ENCODE results near the gene UMAD1. TPM values are rescaled to one million over a fixed set of nuclear protein-coding genes. Genes with fewer than 3 reads are reported as not detected.

Gene UMAD1
- total and polyA plus RNA-seq, 2 of the 4 experiments (the other 2 are of a cell fraction): 5.2 to 8.4 TPM

- intact Hi-C loops (cut with micrococcal nuclease): no loop called here
- no peak within 1 kb of the TSS for H3K4me3 ChIP-seq (ENCODE audit: insufficient read depth, low read depth, low read length)
- H2AK5ac ChIP-seq (ENCODE audit: low read depth, low read length): no peak within 1 kb of the TSS
- no peak within 1 kb of the TSS for H3K27ac ChIP-seq (ENCODE audit: insufficient read depth, low read length)
- H4K5ac ChIP-seq (ENCODE audit: low read depth, low read length): no peak within 1 kb of the TSS
- no peaks in the 10 kb centered on the region for H3K79me1 ChIP-seq (ENCODE audit: low read depth in 1 of 2, low read length in 2 of 2)
- ChIA-PET POLR2A (ENCODE audit: unreplicated experiment) (no interaction called here), CTCF (no interaction called here)
- H2BK20ac ChIP-seq (ENCODE audit: low read depth, low read length): no peak within 1 kb of the TSS
- no peak within 1 kb of the TSS for H3K9ac ChIP-seq (ENCODE audit: low read depth, low read length)
- H2BK15ac ChIP-seq (ENCODE audit: low read depth, low read length): no peak within 1 kb of the TSS
- H4K8ac ChIP-seq (ENCODE audit: low read depth in 2 of 2, low read length in 2 of 2): no peak within 1 kb of the TSS
- TF ChIP-seq MXI1 (IDR thresholded peaks at IDR 0.05; ENCODE audit: borderline replicate concordance, low read depth, low read length) (no peak), CEBPB (IDR thresholded peaks at IDR 0.05; ENCODE audit: low read depth, low read length) (no peak), BHLHE40 (IDR thresholded peaks at IDR 0.05; ENCODE audit: low read depth, low read length) (no peak), CTCF (conservative IDR thresholded peaks at IDR 0.05; ENCODE audit: low read depth, low read length) (no peak), FOS (IDR thresholded peaks at IDR 0.05; ENCODE audit: low read depth, low read length) (no peak), CHD1 (IDR thresholded peaks at IDR 0.05; ENCODE audit: low read depth, low read length) (no peak), NFE2L2 (IDR thresholded peaks at IDR 0.05; ENCODE audit: low read depth, low read length) (no peak), RFX5 (IDR thresholded peaks at IDR 0.05; ENCODE audit: low read depth, low read length) (no peak), RAD21 (IDR thresholded peaks at IDR 0.05; ENCODE audit: low read length) (no peak), USF2 (IDR thresholded peaks at IDR 0.05; ENCODE audit: low read depth, low read length) (no peak)
- no peak within 1 kb of the TSS for H2BK5ac ChIP-seq (ENCODE audit: low read depth, low read length, poor library complexity, severe bottlenecking)
- H3K9me1 ChIP-seq (ENCODE audit: insufficient read depth, low read length): no peaks in the 10 kb centered on the region
- no peak within 1 kb of the TSS for H3K4ac ChIP-seq (ENCODE audit: low read depth, low read length)
- H3K14ac ChIP-seq (replicated peaks; ENCODE audit: low read depth, low read length): no peak within 1 kb of the TSS
- no peak within 1 kb of the TSS for H3K18ac ChIP-seq (ENCODE audit: low read depth, low read length)
- dilution Hi-C loops (cut with HindIII; ENCODE audit: low sequenced_read_pairs, unreplicated experiment): no loop called here
- DNase-seq: no peak
- no peak within 1 kb of the TSS for H3K56ac ChIP-seq (ENCODE audit: extremely low read depth, insufficient read depth, low read length)
- no peak within 1 kb of the TSS for H2BK120ac ChIP-seq (ENCODE audit: low read depth, low read length)
- H3K36me3 ChIP-seq (ENCODE audit: control insufficient read depth, insufficient read depth, low read length): no peaks in the 10 kb centered on the region
- H3K23ac ChIP-seq (ENCODE audit: low read depth, low read length): no peak within 1 kb of the TSS
- in situ Hi-C loops (cut with MboI; ENCODE audit: low sequenced_read_pairs): no loop called here
- H4K91ac ChIP-seq (ENCODE audit: insufficient read depth, low read depth, low read length): no peak within 1 kb of the TSS
- ATAC-seq (ENCODE audit: low read depth): no peak
- WGBS, 2 experiments (ENCODE audit: extremely low coverage in 2 of 2, insufficient read length in 1 of 2): no CpG with 5 or more reads among the region's 1 CpG
- no peaks in the 10 kb centered on the region for H3K4me1 ChIP-seq (ENCODE audit: control insufficient read depth, insufficient read depth, low read length)
- H3K27me3 ChIP-seq (ENCODE audit: control insufficient read depth, insufficient read depth, low read length): no peaks in the 10 kb centered on the region
- no peak within 1 kb of the TSS for H3K4me2 ChIP-seq (ENCODE audit: low read depth, low read length)
- no peaks in the 10 kb centered on the region for H3K9me3 ChIP-seq (ENCODE audit: control insufficient read depth, insufficient read depth, low read length)
- no peak within 1 kb of the TSS for H2AFZ ChIP-seq (replicated peaks; ENCODE audit: low read length, poor library complexity)
- no peak within 1 kb of the TSS for H2AK9ac ChIP-seq (replicated peaks; ENCODE audit: low read depth, low read length, poor library complexity)
- no TSS peak for BruUV-seq (replicated peaks)
- H4K20me1 ChIP-seq (ENCODE audit: insufficient read depth, low read length): no peaks in the 10 kb centered on the region
These were observed 77.9 kb downstream of the UMAD1 start, which contains the start of gene RPA3 for GRCh38 chr7:7718492-7718891. Gene RPA3 (minus strand): TSS chr7:7718607. CDS start chr7:7640418, 78,189 bp downstream.
